Mesendoderm (in vitro differentiated cells): Measurements from ENCODE around the gene S100P.
A peak's percentile ranks its signal among the peaks of the same experiment; 100 is the strongest.

ENCODE experiments used
- DNase-seq: peaks from one replicate; pipeline ENCODE4 v3.0.0; 2013
- H2AK5ac ChIP-seq: 2 replicates; pipeline ENCODE4 v1.6.1; 2013; ENCODE audit warnings: low read length, inconsistent platforms
- H2BK120ac ChIP-seq: 2 replicates; pipeline ENCODE4 v1.6.1; 2013; ENCODE audit warnings: low read depth, mild to moderate bottlenecking, low read length, moderate library complexity, mixed read lengths
- H2BK15ac ChIP-seq: replicated peaks from 2 replicates; pipeline ENCODE4 v1.6.1; 2013; ENCODE audit warnings: low read depth, mild to moderate bottlenecking, moderate library complexity
- H2BK5ac ChIP-seq: 2 replicates; pipeline ENCODE4 v1.6.1; 2013; ENCODE audit warnings: low read length, inconsistent platforms
- H3K18ac ChIP-seq: 2 replicates; pipeline ENCODE4 v1.6.1; 2013; ENCODE audit warnings: mild to moderate bottlenecking, low read length, mixed read lengths
- H3K23ac ChIP-seq: one replicate; pipeline ENCODE4 v1.6.1; 2013; ENCODE audit warnings: low read length
- H3K27ac ChIP-seq: 2 replicates; pipeline ENCODE4 v1.5.1; 2013; ENCODE audit warnings: low read depth, mild to moderate bottlenecking, inconsistent platforms, low read length, moderate library complexity
- H3K27me3 ChIP-seq: 2 replicates; pipeline ENCODE4 v1.6.1; 2013; ENCODE audit warnings: low read length, control low read depth, mild to moderate bottlenecking, inconsistent platforms; ENCODE audit not compliant: insufficient read depth, poor library complexity
- H3K36me3 ChIP-seq: 2 replicates; pipeline ENCODE4 v1.6.1; 2013; ENCODE audit warnings: low read length, inconsistent platforms; ENCODE audit not compliant: control insufficient read depth, insufficient read depth
- H3K4ac ChIP-seq: one replicate; pipeline ENCODE4 v1.6.1; 2013; ENCODE audit warnings: low read depth, mild to moderate bottlenecking, low read length, moderate library complexity
- H3K4me1 ChIP-seq: 2 replicates; pipeline ENCODE4 v1.6.1; 2013; ENCODE audit warnings: low read depth, low read length, inconsistent platforms; ENCODE audit not compliant: control insufficient read depth
- H3K4me2 ChIP-seq: 2 replicates; pipeline ENCODE4 v1.6.1; 2013; ENCODE audit warnings: low read length
- H3K4me3 ChIP-seq: 2 replicates; pipeline ENCODE4 v1.5.1; 2013; ENCODE audit warnings: mild to moderate bottlenecking, low read length
- H3K56ac ChIP-seq: one replicate; pipeline ENCODE4 v1.6.1; 2013; ENCODE audit warnings: low read length
- H3K79me1 ChIP-seq: 2 replicates; pipeline ENCODE4 v1.6.1; 2013; ENCODE audit warnings: low read length, inconsistent platforms
- H3K79me2 ChIP-seq: 2 replicates; pipeline ENCODE4 v1.6.1; 2013; ENCODE audit warnings: mild to moderate bottlenecking, low read length; ENCODE audit not compliant: control insufficient read depth, insufficient read depth
- H3K9ac ChIP-seq: 2 replicates; pipeline ENCODE4 v1.6.1; 2013; ENCODE audit warnings: low read length, inconsistent platforms
- H4K5ac ChIP-seq: one replicate; pipeline ENCODE4 v1.6.1; 2013; ENCODE audit warnings: low read length
- H4K8ac ChIP-seq: one replicate; pipeline ENCODE4 v1.6.1; 2013; ENCODE audit warnings: low read depth, mild to moderate bottlenecking, control low read depth, low read length, moderate library complexity
- WGBS: extraction: QIAGEN DNeasy Blood & Tissue Kit; methylation state at CpG from one replicate; pipeline ENCODE4 v1.1.7; 2013; ENCODE audit warnings: low lambda C conversion rate, missing lambda C conversion rate; ENCODE audit not compliant: insufficient coverage; ENCODE audit errors: extremely low coverage; 5-methylcytosine and 5-hydroxymethylcytosine counted together

The S100P gene

DNA sequence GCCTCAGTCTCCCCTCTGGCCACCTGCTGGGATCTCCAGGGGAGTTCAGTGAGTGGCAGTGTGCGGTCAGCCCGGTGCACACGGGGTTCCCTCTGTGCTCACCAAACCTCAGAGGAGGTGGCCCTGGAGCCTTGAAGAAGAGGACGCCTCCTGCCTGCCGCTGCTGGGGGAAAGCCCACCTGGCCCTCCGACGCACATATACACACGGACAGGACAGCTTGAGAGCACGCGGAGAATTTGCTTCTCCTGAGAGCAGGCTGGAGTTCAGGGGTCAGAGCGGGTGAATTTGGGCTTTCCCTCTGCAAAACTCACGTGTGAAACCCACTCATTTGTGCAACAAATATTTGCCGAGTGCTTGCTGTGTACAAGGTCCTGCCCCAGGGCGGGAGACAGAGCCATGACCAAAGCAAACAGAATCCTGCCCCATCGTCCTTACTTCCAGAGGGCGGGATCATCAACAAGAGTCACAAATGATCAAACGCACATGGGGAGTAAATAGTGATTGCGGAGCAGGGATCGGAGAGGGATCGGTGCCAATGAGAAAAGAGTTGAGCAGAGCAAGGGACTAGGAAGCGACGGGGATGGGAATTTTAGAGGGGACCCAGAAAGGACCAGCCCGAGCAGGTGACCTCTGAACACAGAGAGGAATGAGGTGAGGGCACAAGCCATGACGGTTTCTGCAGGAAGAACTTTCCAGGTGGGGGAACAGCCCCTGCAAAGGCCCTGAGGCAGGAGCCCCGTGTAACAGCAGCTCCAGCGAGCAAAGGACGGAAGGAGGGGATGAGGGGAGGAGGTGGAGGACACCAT lies 39.9 kb downstream of the S100P start:
- no CpG with 5 or more reads among the region's 27 CpGs for WGBS
- Histone ChIP-seq H2BK120ac (no peak overlapping the region), H3K27me3 (no peaks in the 10 kb centered on the region), H3K27ac (no peak overlapping the region), H3K9ac (no peak overlapping the region), H3K4me2 (no peak overlapping the region), H3K79me2 (no peaks in the 10 kb centered on the region), H2BK15ac (no peak overlapping the region), H3K79me1 (no peaks in the 10 kb centered on the region), H3K36me3 (no peaks in the 10 kb centered on the region), H2BK5ac (no peak overlapping the region), H3K4me1 (no peaks in the 10 kb centered on the region), H4K8ac (no peak overlapping the region), H3K4ac (peak overlapping the region; percentile 20), H3K23ac (no peak overlapping the region), H3K18ac (no peak overlapping the region), H3K56ac (no peak overlapping the region), H3K4me3 (no peak overlapping the region), H4K5ac (no peak overlapping the region), H2AK5ac (no peak overlapping the region)
- DNase-seq, result no peak

DNA sequence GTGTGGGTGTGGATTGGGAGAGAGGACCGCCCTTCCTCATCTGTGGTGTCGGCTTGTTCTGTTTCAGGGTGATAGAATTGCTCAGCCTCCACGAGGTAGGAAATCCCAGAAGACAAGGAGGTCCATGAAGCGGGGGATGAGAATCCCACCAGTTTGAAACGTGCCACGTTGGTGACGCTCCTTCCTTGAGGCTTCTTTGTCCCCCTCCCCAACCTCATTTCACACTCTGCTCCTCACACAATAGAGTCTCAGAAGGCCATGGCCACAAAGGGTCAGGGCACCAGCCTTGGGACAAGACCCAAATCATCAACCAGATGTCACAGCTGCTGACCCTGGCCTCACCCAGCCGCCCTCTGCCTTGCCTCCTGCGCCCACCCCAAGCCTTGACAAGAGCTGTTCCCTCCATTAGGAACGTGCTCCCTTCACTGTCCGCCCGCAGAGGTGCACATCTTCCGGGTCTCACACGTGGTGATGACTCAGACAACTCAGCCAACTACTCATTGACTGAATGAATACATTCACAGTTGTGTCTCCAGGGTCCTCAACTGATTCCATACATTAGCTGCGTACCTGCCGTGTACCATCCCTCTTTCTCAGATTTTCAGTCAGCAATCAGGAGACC lies 40.6 kb downstream of the S100P start:
- Histone ChIP-seq H3K9ac (no peak overlapping the region), H3K27ac (no peak overlapping the region), H2AK5ac (no peak overlapping the region), H2BK15ac (no peak overlapping the region), H4K5ac (no peak overlapping the region), H4K8ac (no peak overlapping the region), H3K4me2 (no peak overlapping the region), H3K27me3 (no peaks in the 10 kb centered on the region), H3K79me1 (no peaks in the 10 kb centered on the region), H3K36me3 (no peaks in the 10 kb centered on the region), H3K4me1 (no peaks in the 10 kb centered on the region), H2BK120ac (no peak overlapping the region), H3K23ac (no peak overlapping the region), H3K79me2 (no peaks in the 10 kb centered on the region), H3K4ac (no peak overlapping the region), H3K56ac (peak overlapping the region; percentile 28), H3K4me3 (no peak overlapping the region), H3K18ac (no peak overlapping the region), H2BK5ac (no peak overlapping the region)
- DNase-seq, result no peak
- no CpG with 5 or more reads among the region's 16 CpGs for WGBS

DNA sequence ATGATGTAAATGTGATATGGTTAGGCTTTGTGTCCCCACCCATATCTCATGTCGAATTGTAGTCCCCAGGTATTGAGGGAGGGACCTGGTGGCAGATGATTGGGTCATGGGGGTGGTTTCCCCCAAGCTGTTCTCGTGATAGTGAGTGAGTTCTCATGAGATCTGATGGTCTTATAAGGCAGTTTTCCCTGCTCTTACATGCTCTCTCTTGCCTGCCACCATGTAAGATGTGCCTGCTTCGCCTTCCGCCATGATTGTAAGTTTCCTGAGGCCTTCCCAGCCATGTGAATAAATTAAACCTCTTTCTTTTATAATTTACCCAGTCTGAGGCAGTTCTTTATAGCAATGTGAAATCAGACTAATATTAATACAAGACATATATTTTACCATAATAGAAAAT lies 46.2 kb downstream of the S100P start:
- DNase-seq, result no peak
- Histone ChIP-seq H3K4me1 (no peaks in the 10 kb centered on the region), H3K18ac (no peak overlapping the region), H3K4me3 (no peak overlapping the region), H3K27ac (no peak overlapping the region), H3K36me3 (no peaks in the 10 kb centered on the region), H2BK15ac (no peak overlapping the region), H3K4ac (no peak overlapping the region), H3K79me2 (no peaks in the 10 kb centered on the region), H3K9ac (no peak overlapping the region), H4K8ac (no peak overlapping the region), H2BK120ac (no peak overlapping the region), H3K4me2 (no peak overlapping the region), H4K5ac (no peak overlapping the region), H2AK5ac (no peak overlapping the region), H3K79me1 (no peaks in the 10 kb centered on the region), H2BK5ac (no peak overlapping the region), H3K56ac (no peak overlapping the region), H3K27me3 (no peaks in the 10 kb centered on the region), H3K23ac (no peak overlapping the region)
- no CpG with 5 or more reads among the region's 4 CpGs for WGBS

DNA sequence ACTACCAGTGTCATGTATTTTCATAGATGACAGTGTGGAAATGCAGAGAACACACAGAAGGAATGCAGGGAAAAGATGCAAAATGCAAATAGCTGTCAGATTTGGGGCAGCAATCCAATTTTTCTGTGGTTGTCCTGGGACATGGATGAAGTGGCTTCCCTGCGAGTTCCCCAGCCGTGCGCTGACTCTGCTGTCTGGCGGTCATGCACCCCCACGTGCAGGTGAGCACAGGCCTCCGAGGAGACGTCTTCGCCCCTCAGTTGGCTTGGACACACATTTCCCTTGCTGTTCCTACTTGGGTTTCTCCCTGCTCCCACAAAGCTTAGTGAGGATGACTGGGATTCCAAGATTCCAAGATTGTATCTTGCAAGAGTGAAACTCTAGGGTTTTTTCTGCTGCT lies 46.7 kb downstream of the S100P start:
- no peaks in the 10 kb centered on the region for H3K36me3 ChIP-seq
- H4K5ac ChIP-seq, result no peak overlapping the region
- DNase-seq, result no peak
- H3K56ac ChIP-seq, result no peak overlapping the region
- H3K79me2 ChIP-seq, result no peaks in the 10 kb centered on the region
- no peak overlapping the region for H3K4ac ChIP-seq
- H3K18ac ChIP-seq, result no peak overlapping the region
- WGBS, result no CpG with 5 or more reads among the region's 8 CpGs
- H3K79me1 ChIP-seq, result no peaks in the 10 kb centered on the region
- H3K27ac ChIP-seq, result no peak overlapping the region
- no peak overlapping the region for H3K9ac ChIP-seq
- no peak overlapping the region for H4K8ac ChIP-seq
- H3K27me3 ChIP-seq, result no peaks in the 10 kb centered on the region
- no peak overlapping the region for H3K4me2 ChIP-seq
- no peak overlapping the region for H3K4me3 ChIP-seq
- H2BK15ac ChIP-seq, result no peak overlapping the region
- no peak overlapping the region for H2AK5ac ChIP-seq
- H3K23ac ChIP-seq, result no peak overlapping the region
- H2BK120ac ChIP-seq, result no peak overlapping the region
- no peak overlapping the region for H2BK5ac ChIP-seq
- H3K4me1 ChIP-seq, result no peaks in the 10 kb centered on the region

DNA sequence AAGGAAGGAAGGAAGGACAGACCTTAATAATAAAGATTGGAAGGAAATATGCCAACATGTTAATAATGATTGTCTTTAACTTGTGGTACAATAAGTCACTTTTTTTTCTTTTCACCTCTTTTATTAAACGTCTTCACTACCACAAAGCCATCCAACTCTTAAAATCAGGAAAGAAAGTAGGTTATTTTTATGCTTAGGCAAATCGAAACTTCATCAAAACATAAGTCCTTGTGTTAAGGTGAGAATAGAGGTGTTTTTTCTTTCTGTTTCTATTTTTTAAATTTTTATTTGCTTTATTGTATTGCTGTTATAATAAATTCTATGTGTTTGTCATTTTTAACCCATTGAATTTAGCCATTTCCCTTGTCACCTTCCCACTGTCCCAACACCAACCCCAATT lies 48.8 kb downstream of the S100P start:
- no peak overlapping the region for H3K4ac ChIP-seq
- no peak overlapping the region for H3K27ac ChIP-seq
- H3K27me3 ChIP-seq, result no peaks in the 10 kb centered on the region
- no peaks in the 10 kb centered on the region for H3K36me3 ChIP-seq
- H3K9ac ChIP-seq, result no peak overlapping the region
- no peak overlapping the region for H4K8ac ChIP-seq
- H2AK5ac ChIP-seq, result no peak overlapping the region
- H3K79me2 ChIP-seq, result no peaks in the 10 kb centered on the region
- no peak overlapping the region for H2BK15ac ChIP-seq
- no peak overlapping the region for H2BK120ac ChIP-seq
- no peak overlapping the region for H2BK5ac ChIP-seq
- WGBS, result no CpG with 5 or more reads among the region's 2 CpGs
- no peak overlapping the region for H3K4me3 ChIP-seq
- H3K18ac ChIP-seq, result no peak overlapping the region
- no peaks in the 10 kb centered on the region for H3K79me1 ChIP-seq
- H3K4me2 ChIP-seq, result no peak overlapping the region
- no peak overlapping the region for H3K56ac ChIP-seq
- no peaks in the 10 kb centered on the region for H3K4me1 ChIP-seq
- H4K5ac ChIP-seq, result no peak overlapping the region
- DNase-seq, result no peak
- H3K23ac ChIP-seq, result no peak overlapping the region
